ENCODE results near the gene LPAR5.

Gene LPAR5

GRCh38 chr12:6640497-6640896, 4.7 kb upstream of the LPAR5 start:
- TF ChIP-seq CTCF (IDR thresholded peaks at IDR 0.05; ENCODE audit: insufficient read depth, low read depth, low read length, missing control alignments), result no peak
- H3K4me3 ChIP-seq (ENCODE audit: low read depth, low read length), result no peak overlapping the region
- no peak for DNase-seq (ENCODE audit: low read depth)

GRCh38 chr12:6639151-6639801, 3.5 kb upstream of the LPAR5 start:
- H3K4me3 ChIP-seq (ENCODE audit: low read depth, low read length), result no peak overlapping the region
- TF ChIP-seq CTCF (IDR thresholded peaks at IDR 0.05; ENCODE audit: insufficient read depth, low read depth, low read length, missing control alignments), result no peak
- DNase-seq (ENCODE audit: low read depth), result no peak

- no peak for TF ChIP-seq CTCF (IDR thresholded peaks at IDR 0.05; ENCODE audit: insufficient read depth, low read depth, low read length, missing control alignments)
- DNase-seq (ENCODE audit: low read depth), result no peak
- no peak overlapping the region for H3K4me3 ChIP-seq (ENCODE audit: low read depth, low read length)
Measured at GRCh38 chr12:6638305-6638704, 2.5 kb upstream of the LPAR5 start.

- peak; percentile 46 for DNase-seq (ENCODE audit: low read depth)
- H3K4me3 ChIP-seq (ENCODE audit: low read depth, low read length), result peak overlapping the region; percentile 48
- TF ChIP-seq CTCF (IDR thresholded peaks at IDR 0.05; ENCODE audit: insufficient read depth, low read depth, low read length, missing control alignments), result no peak
Measured at GRCh38 chr12:6635375-6635855, 344 bp downstream of the LPAR5 start.

- peak; percentile 92 for DNase-seq (ENCODE audit: low read depth)
- H3K4me3 ChIP-seq (ENCODE audit: low read depth, low read length), result peak overlapping the region; percentile 69
Measured at GRCh38 chr12:6632026-6632983, 3.5 kb downstream of the LPAR5 start.

GRCh38 chr12:6631549-6631961, 4.2 kb downstream of the LPAR5 start:
- no peak for TF ChIP-seq CTCF (IDR thresholded peaks at IDR 0.05; ENCODE audit: insufficient read depth, low read depth, low read length, missing control alignments)
- peak overlapping the region; percentile 69 for H3K4me3 ChIP-seq (ENCODE audit: low read depth, low read length)
- DNase-seq (ENCODE audit: low read depth), result peak; percentile 61

More at GRCh38 chr12:6632026-6632983, 3.5 kb downstream of the LPAR5 start:
- TF ChIP-seq CTCF (IDR thresholded peaks at IDR 0.05; ENCODE audit: insufficient read depth, low read depth, low read length, missing control alignments), result no peak

Measured in GM12865 (cell line).